HEK293T (cell line): ENCODE data around the gene MFAP3L.

ENCODE experiments used
- CTCF ChIA-PET: fragments of 350-600 bp; formaldehyde crosslinking; extraction: SDS; loops from one replicate; lab custom pipeline; 2021; ENCODE audit warnings: antibody characterized with exemption, inconsistent platforms; lab: Yijun Ruan, JAX
- POLR2A ChIA-PET: fragments of 350-600 bp; formaldehyde crosslinking; extraction: SDS; loops from one replicate; lab custom pipeline; 2020; ENCODE audit warnings: antibody characterized with exemption, inconsistent platforms; lab: Yijun Ruan, JAX
- DNase-seq: peaks from one replicate; pipeline ENCODE4 v3.0.0; 2012; ENCODE audit warnings: mixed read lengths; ENCODE audit errors: extremely low spot score
- ARNT ChIP-seq: fragments of 450-650 bp; IDR thresholded peaks from 2 replicates; pipeline ENCODE4 v1.6.1; 2017; ENCODE audit warnings: mild to moderate bottlenecking
- BHLHE40 ChIP-seq: fragments of 450-650 bp; IDR thresholded peaks from 2 replicates; pipeline ENCODE4 v1.6.1; 2016; ENCODE audit warnings: mild to moderate bottlenecking, moderate library complexity, borderline replicate concordance
- CTBP1 ChIP-seq: fragments of 450-650 bp; IDR thresholded peaks from 2 replicates; pipeline ENCODE4 v1.6.1; 2016; ENCODE audit warnings: borderline replicate concordance
- ELF4 ChIP-seq: fragments of 450-650 bp; IDR thresholded peaks from 2 replicates; pipeline ENCODE4 v1.6.1; 2017; ENCODE audit warnings: antibody characterized with exemption
- FOXA1 ChIP-seq: fragments of 450-650 bp; IDR thresholded peaks from 2 replicates; pipeline ENCODE4 v1.6.1; 2016; ENCODE audit warnings: mild to moderate bottlenecking
- FOXK2 ChIP-seq: fragments of 450-650 bp; IDR thresholded peaks from 2 replicates; pipeline ENCODE4 v1.6.1; 2016; ENCODE audit warnings: mild to moderate bottlenecking
- FOXM1 ChIP-seq: fragments of 450-650 bp; IDR thresholded peaks from 2 replicates; pipeline ENCODE4 v1.6.1; 2017; ENCODE audit warnings: mild to moderate bottlenecking, borderline replicate concordance
- HDGF ChIP-seq: fragments of 450-650 bp; IDR thresholded peaks from 2 replicates; pipeline ENCODE4 v1.6.1; 2017; ENCODE audit warnings: antibody characterized with exemption, borderline replicate concordance
- L3MBTL2 ChIP-seq: fragments of 450-650 bp; conservative IDR thresholded peaks from 2 replicates; pipeline ENCODE4 v1.6.1; 2016; ENCODE audit warnings: mild to moderate bottlenecking
- LEF1 ChIP-seq: fragments of 450-650 bp; IDR thresholded peaks from 2 replicates; pipeline ENCODE4 v1.6.1; 2017; ENCODE audit warnings: mild to moderate bottlenecking, borderline replicate concordance
- NFRKB ChIP-seq: fragments of 450-650 bp; IDR thresholded peaks from 2 replicates; pipeline ENCODE4 v1.6.1; 2016; ENCODE audit warnings: mild to moderate bottlenecking, moderate library complexity
- SP1 ChIP-seq: fragments of 450-650 bp; IDR thresholded peaks from 2 replicates; pipeline ENCODE4 v1.6.1; 2017
- SUZ12 ChIP-seq: fragments of 450-650 bp; IDR thresholded peaks from 2 replicates; pipeline ENCODE4 v1.6.1; 2016; ENCODE audit warnings: mild to moderate bottlenecking
- TARDBP ChIP-seq: fragments of 450-650 bp; IDR thresholded peaks from 2 replicates; pipeline ENCODE4 v1.6.1; 2016
- ZNF384 ChIP-seq: fragments of 450-650 bp; IDR thresholded peaks from 2 replicates; pipeline ENCODE4 v1.6.1; 2016
- TF ChIP-seq, protein P1 (sequence below): fragments of 450-650 bp; IDR thresholded peaks from 2 replicates; pipeline ENCODE4 v1.6.1; 2016

The MFAP3L gene

DNA sequence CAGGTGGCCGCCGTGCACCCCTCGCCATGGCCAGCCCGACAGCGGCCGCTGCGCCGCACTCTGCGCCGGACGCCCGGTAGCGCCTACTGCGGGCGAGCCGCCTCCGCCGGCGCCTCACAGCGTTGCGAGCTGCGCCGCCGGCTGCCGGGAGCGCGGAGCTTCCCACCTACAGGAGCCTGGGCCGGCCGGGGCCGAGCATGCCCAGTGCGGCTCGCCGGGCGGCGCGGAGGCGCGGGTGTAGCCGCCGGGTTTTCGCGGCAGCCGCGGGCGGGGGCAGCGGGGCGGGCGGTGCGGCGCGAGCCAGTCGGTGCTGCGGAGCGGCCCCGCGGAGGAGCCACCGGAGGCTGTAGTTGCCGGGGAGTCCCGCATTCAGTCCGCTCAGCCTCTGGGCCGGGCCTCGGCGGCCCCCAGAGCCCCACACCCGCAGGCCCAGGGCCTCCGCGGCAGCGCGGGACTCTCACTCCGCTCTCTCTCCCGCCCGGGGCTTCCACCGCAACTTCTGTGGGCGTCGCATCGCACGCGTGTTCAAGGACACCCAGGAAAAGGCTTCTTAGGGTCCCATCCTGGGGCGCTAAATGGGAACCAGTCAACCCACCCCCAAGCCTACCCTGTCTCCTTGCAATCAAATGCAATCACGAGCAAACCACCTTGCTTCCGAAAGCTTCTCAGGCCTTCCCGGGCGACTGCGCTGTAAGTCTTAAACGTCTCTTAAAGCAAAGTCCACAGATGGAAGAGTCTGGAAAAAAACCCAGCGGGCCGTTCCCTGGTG, at the start of gene MFAP3L:
TSS of gene MFAP3L (minus strand) at position 143 of the 769 bp plus-strand sequence. CDS start 20,518 bp downstream, outside the sequence.
- CTCF ChIA-PET: interaction anchor here (0.5 to 2.8 kb wide), 3 partner anchors 216 to 367 kb away, joined by 3 to 15 read pairs (median 4); no protein-coding TSS in a partner anchor
- POLR2A ChIA-PET: interaction anchor here (0.6 to 2.5 kb wide), 15 partner anchors 8 to 286 kb away, joined by 3 to 11 read pairs (median 4); no protein-coding TSS in a partner anchor
- peak; percentile 88 for DNase-seq
- TF ChIP-seq BHLHE40 (no peak), FOXK2 (no peak), NFRKB (no peak), TARDBP (no peak), ZNF384 (no peak), HDGF (no peak), SP1 (no peak), SUZ12 (no peak), ARNT (0 out of 2 replicates have a peak, but pooled peaks have one; percentile 33), LEF1 (0 out of 2 replicates have a peak, but pooled peaks have one; percentile 50), FOXM1 (peak; percentile 76), CTBP1 (no peak), FOXA1 (no peak), L3MBTL2 (peak; percentile 44)
- TF ChIP-seq, protein P1, sequence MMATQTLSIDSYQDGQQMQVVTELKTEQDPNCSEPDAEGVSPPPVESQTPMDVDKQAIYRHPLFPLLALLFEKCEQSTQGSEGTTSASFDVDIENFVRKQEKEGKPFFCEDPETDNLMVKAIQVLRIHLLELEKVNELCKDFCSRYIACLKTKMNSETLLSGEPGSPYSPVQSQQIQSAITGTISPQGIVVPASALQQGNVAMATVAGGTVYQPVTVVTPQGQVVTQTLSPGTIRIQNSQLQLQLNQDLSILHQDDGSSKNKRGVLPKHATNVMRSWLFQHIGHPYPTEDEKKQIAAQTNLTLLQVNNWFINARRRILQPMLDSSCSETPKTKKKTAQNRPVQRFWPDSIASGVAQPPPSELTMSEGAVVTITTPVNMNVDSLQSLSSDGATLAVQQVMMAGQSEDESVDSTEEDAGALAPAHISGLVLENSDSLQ: no peak

DNA sequence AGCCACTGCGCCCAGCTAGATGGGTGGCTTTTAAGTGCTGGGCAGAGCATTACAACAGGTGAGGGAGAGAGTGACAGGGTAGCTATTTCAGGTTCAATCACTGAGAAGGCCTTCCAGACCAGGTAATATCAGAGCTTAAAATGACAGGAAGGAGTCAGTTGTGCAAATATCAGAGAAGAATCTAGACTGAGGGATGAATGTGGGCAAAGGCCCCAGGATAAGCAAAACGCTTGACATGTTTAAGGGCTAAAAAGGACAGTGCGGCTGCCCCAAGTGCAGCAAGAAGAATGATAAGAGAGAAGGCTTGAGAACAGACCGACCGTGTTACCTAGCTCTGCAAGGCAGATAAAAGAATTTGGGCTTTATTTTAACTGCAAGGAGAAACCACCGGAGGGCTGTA, 45.0 kb upstream of the MFAP3L start:
- no peak for DNase-seq
- CTCF ChIA-PET: no interaction called here
- TF ChIP-seq ARNT (no peak), FOXK2 (no peak), CTBP1 (no peak), ZNF384 (no peak), FOXA1 (no peak), BHLHE40 (no peak), FOXM1 (no peak), SP1 (no peak), HDGF (no peak), TARDBP (no peak), LEF1 (no peak), NFRKB (no peak), ELF4 (no peak), SUZ12 (no peak), L3MBTL2 (no peak)
- TF ChIP-seq, protein P1: no peak
- POLR2A ChIA-PET: no interaction called here

GRCh38 chr4:170068438-170069128, 42.4 kb upstream of the MFAP3L start:
- CTCF ChIA-PET: no interaction called here

GRCh38 chr4:170059421-170059820, 33.2 kb upstream of the MFAP3L start:
- TF ChIP-seq ELF4 (no peak), LEF1 (no peak), NFRKB (no peak), HDGF (no peak), SUZ12 (no peak), TARDBP (no peak), ZNF384 (no peak), L3MBTL2 (no peak)
- POLR2A ChIA-PET: no interaction called here
- DNase-seq: no peak
- CTCF ChIA-PET: interaction anchor here (0.6 kb wide), 1 partner anchor 128 kb away, joined by 3 read pairs; no protein-coding TSS in a partner anchor

More at GRCh38 chr4:170068438-170069128, 42.4 kb upstream of the MFAP3L start:
- TF ChIP-seq HDGF (no peak), ARNT (no peak), SP1 (no peak), TARDBP (no peak), FOXK2 (no peak), CTBP1 (no peak), ELF4 (no peak), FOXM1 (no peak), ZNF384 (no peak), L3MBTL2 (no peak), NFRKB (no peak), FOXA1 (no peak), SUZ12 (no peak), LEF1 (no peak), BHLHE40 (no peak)
- TF ChIP-seq, protein P1: no peak
- no peak for DNase-seq
- POLR2A ChIA-PET: no interaction called here

- TF ChIP-seq FOXA1 (no peak), ZNF384 (no peak), BHLHE40 (no peak)
- no peak for DNase-seq
- POLR2A ChIA-PET: no interaction called here
- CTCF ChIA-PET: interaction anchor here (0.7 to 1.1 kb wide), 2 partner anchors 11 to 15 kb away, joined by 4 to 5 read pairs; no protein-coding TSS in a partner anchor
Observed at GRCh38 chr4:170058826-170059225, 32.6 kb upstream of the MFAP3L start.
